Stomach (tissue), 9 donors: Measurements from ENCODE around the gene KLHL22. TPM values are rescaled to one million over a fixed set of nuclear protein-coding genes. Genes with fewer than 3 reads are reported as not detected.

Experiments used
- DNase-seq, 2 donors: peaks; one replicate each; pipeline versions ENCODE4 v3.0.0 to v3.0.0-alpha.2; 2013 to 2019
- H3K27ac ChIP-seq, 5 donors: fragments of 200-600 bp in 4 of 5; sonication (generic) in 4 of 5; one replicate each; pipeline ENCODE4 v1.5.1; 2013 to 2019; ENCODE audit warnings: mild to moderate bottlenecking in 1 of 5, moderate library complexity in 1 of 5
- H3K27me3 ChIP-seq, 3 donors: fragments of 200-600 bp; sonication (generic); one replicate each; pipeline ENCODE4 v1.5.1; 2017 to 2019; ENCODE audit warnings: mixed run types in 1 of 3
- H3K36me3 ChIP-seq, 4 donors: fragments of 200-600 bp; sonication (generic); 1 replicate in 3 of 4; 2 replicates in 1 of 4; pipeline ENCODE4 v1.5.1; 2016 to 2019
- H3K4me1 ChIP-seq, 4 donors: fragments of 200-600 bp; sonication (generic); one replicate each; pipeline ENCODE4 v1.5.1; 2016 to 2019
- H3K4me3 ChIP-seq, 4 donors: fragments of 200-600 bp; sonication (generic) in 3 of 4; one replicate each; pipeline ENCODE4 v1.5.1; 2016 to 2019; ENCODE audit warnings: mild to moderate bottlenecking in 1 of 4
- H3K9me3 ChIP-seq, 4 donors: fragments of 200-600 bp; sonication (generic); one replicate each; pipeline ENCODE4 v1.5.1; 2016 to 2019
- CTCF ChIP-seq, 7 experiments: fragments of 450-650 bp in 4 of 7; fragments of 200-600 bp in 3 of 7; sonication (generic) in 3 of 7; IDR thresholded peaks; one replicate each; pipeline ENCODE4 v1.5.1; 2016 to 2019; ENCODE audit warnings: antibody characterized with exemption in 7 of 7, control low read depth in 2 of 7, mild to moderate bottlenecking in 1 of 7
- EP300 ChIP-seq: sonication (generic); formaldehyde crosslinking; IDR thresholded peaks from one replicate; pipeline ENCODE4 v1.6.1; 2017; ENCODE audit warnings: antibody characterized with exemption
- POLR2A ChIP-seq, 4 donors: fragments of 450-650 bp; IDR thresholded peaks; one replicate each; pipeline ENCODE4 v1.6.1; 2016; ENCODE audit warnings: antibody characterized with exemption in 4 of 4, control low read depth in 2 of 4, mild to moderate bottlenecking in 1 of 4, moderate library complexity in 1 of 4
- POLR2AphosphoS5 ChIP-seq, 3 donors: sonication (generic); formaldehyde crosslinking; IDR thresholded peaks; one replicate each; pipeline ENCODE4 v1.6.1; 2016; ENCODE audit warnings: antibody characterized with exemption in 3 of 3
- WGBS, 5 donors: extraction: QIAGEN DNeasy Blood & Tissue Kit in 3 of 5; methylation state at CpG; one replicate each; pipeline versions ENCODE4 v1.1.5 to v1.1.7; 2013 to 2018; 5-methylcytosine and 5-hydroxymethylcytosine counted together
- intact Hi-C: fragments of 100-400 bp; cut with DNase I; formaldehyde crosslinking; loops from one replicate; pipeline ENCODE4 v1.15.1; 2023; ENCODE audit warnings: low total_unique reads
- polyA plus RNA-seq, 3 donors: library from polyadenylated mRNA; stranded (reverse); fragments of 200-250 nt; gene quantifications; one replicate each; pipeline ENCODE4 v1.2.3, GENCODE V29; 2013
- total RNA-seq, 5 donors: library from RNA; depleted of rRNA; stranded (reverse); fragments of >200 nt; gene quantifications; one replicate each; pipeline versions ENCODE4 v1.1.0 to v1.2.3, GENCODE V29; 2014 to 2016
- donor health status: healthy with polysubstance abuse.
- donor health status: Bipolar disorder and iron deficiency.
- donor health status: healthy.

Gene KLHL22
- total and polyA plus RNA-seq, 8 donors, result 7.0 to 26.5 (median 12.7) TPM

GRCh38 chr22:20404881-20405280, 90.7 kb downstream of the KLHL22 start:
- intact Hi-C loops, result no loop called here
- Histone ChIP-seq H3K9me3 (no peaks in the 10 kb centered on the region), H3K4me3 (no peak overlapping the region), H3K36me3 (peaks cover 19 to 84% (median 73%) of the 10 kb centered on the region in 4 donors), H3K27ac (no peak overlapping the region), H3K4me1 (no peaks in the 10 kb centered on the region), H3K27me3 (no peaks in the 10 kb centered on the region)
- DNase-seq, result no peak
- 93 to 95% (median 95%) methylated on average over 18 of the region's 18 CpGs for WGBS, 5 donors
- TF ChIP-seq EP300, result no peak
- TF ChIP-seq CTCF (IDR thresholded peaks at IDR 0.05), result no peak
- no peak for TF ChIP-seq POLR2AphosphoS5 (IDR thresholded peaks at IDR 0.05)
- TF ChIP-seq POLR2A (IDR thresholded peaks at IDR 0.05), result no peak

GRCh38 chr22:20403779-20404140, 91.8 kb downstream of the KLHL22 start:
- Histone ChIP-seq H3K36me3 (peaks cover 19 to 81% (median 73%) of the 10 kb centered on the region in 4 donors), H3K27me3 (no peaks in the 10 kb centered on the region), H3K4me1 (peaks cover 0 to 8% (median 0%) of the 10 kb centered on the region in 4 donors), H3K27ac (no peak overlapping the region), H3K4me3 (no peak overlapping the region), H3K9me3 (no peaks in the 10 kb centered on the region)
- no peak for DNase-seq
- intact Hi-C loops, result no loop called here
- TF ChIP-seq EP300 (no peak), POLR2A (IDR thresholded peaks at IDR 0.05) (no peak), POLR2AphosphoS5 (IDR thresholded peaks at IDR 0.05) (no peak), CTCF (IDR thresholded peaks at IDR 0.05) (no peak)
- 91 to 99% (median 94%) methylated on average over 6 of the region's 6 CpGs for WGBS, 5 donors

GRCh38 chr22:20402960-20403778, 92.4 kb downstream of the KLHL22 start:
- Histone ChIP-seq H3K36me3 (peaks cover 19 to 76% (median 72%) of the 10 kb centered on the region in 4 donors), H3K9me3 (no peaks in the 10 kb centered on the region), H3K4me1 (peaks cover 0 to 8% (median 0%) of the 10 kb centered on the region in 4 donors), H3K4me3 (no peak overlapping the region), H3K27me3 (no peaks in the 10 kb centered on the region), H3K27ac (no peak overlapping the region)
- 93 to 97% (median 94%) methylated on average over 9 of the region's 9 CpGs for WGBS, 5 donors
- no peak for DNase-seq
- intact Hi-C loops, result no loop called here
- TF ChIP-seq POLR2A (IDR thresholded peaks at IDR 0.05) (no peak), POLR2AphosphoS5 (IDR thresholded peaks at IDR 0.05) (no peak)

GRCh38 chr22:20401376-20402014, 94.1 kb downstream of the KLHL22 start:
- no peaks in the 10 kb centered on the region for H3K9me3 ChIP-seq
- no peaks in the 10 kb centered on the region for H3K27me3 ChIP-seq
- intact Hi-C loops, result no loop called here
- TF ChIP-seq POLR2A (IDR thresholded peaks at IDR 0.05) (no peak), EP300 (no peak), POLR2AphosphoS5 (IDR thresholded peaks at IDR 0.05) (no peak)
- H3K27ac ChIP-seq, result no peak overlapping the region
- peaks cover 19 to 59% (median 56%) of the 10 kb centered on the region in 4 donors for H3K36me3 ChIP-seq
- no peak for DNase-seq
- H3K4me3 ChIP-seq, result no peak overlapping the region
- 92 to 99% (median 95%) methylated on average over 13 of the region's 13 CpGs for WGBS, 5 donors
- H3K4me1 ChIP-seq, result peaks cover 0 to 11% (median 2%) of the 10 kb centered on the region in 4 donors

- no peak for DNase-seq
- 92 to 96% (median 94%) methylated on average over 14 to 15 of the region's 15 CpGs for WGBS, 5 donors
- Histone ChIP-seq H3K4me1 (peaks cover 0 to 19% (median 6%) of the 10 kb centered on the region in 4 donors), H3K27me3 (no peaks in the 10 kb centered on the region), H3K9me3 (no peaks in the 10 kb centered on the region), H3K36me3 (peaks cover 13 to 52% (median 49%) of the 10 kb centered on the region in 4 donors), H3K4me3 (no peak overlapping the region), H3K27ac (no peak overlapping the region)
- TF ChIP-seq CTCF (IDR thresholded peaks at IDR 0.05) (no peak), EP300 (no peak), POLR2AphosphoS5 (IDR thresholded peaks at IDR 0.05) (no peak), POLR2A (IDR thresholded peaks at IDR 0.05) (no peak)
- intact Hi-C loops, result no loop called here
Observed at GRCh38 chr22:20400606-20401375, 94.8 kb downstream of the KLHL22 start.
